ENCODE data around the gene RDH5.

RDH5 gene

GRCh38 chr12:55712700-55713415 is 7.3 kb upstream of the RDH5 start:
- DNase-seq (ENCODE audit: low read depth), result no peak

- peak; percentile 60 for DNase-seq (ENCODE audit: low read depth)
Measured at GRCh38 chr12:55713721-55714120, 6.5 kb upstream of the RDH5 start.

DNA sequence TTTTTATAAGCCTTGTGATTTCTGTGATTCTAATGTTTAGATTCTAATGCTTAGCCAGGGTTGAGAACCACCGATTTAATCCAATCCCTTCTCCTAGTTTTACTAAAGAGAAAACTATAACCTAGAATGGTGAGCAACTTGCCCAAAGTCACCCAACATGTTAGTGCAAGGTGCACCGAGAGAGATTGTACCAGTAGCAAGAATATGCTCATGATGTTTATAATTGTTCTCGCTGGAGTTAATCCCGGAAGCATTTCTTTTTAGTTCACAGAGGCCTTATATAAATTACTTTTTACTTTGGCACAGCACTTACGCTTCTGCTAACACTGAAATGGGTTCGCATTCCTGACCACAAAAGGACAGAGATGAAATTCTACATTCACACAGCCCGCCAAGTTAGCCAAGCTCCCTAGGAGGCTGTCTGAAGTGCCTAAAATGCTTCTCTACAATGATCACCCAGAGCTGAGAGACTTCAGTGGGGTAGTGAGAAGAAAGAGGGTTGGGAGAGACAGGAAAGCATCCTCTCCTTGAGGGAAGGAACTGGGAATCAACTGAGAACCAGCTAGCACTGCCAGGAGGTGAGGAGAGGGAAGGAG is 4.9 kb upstream of the RDH5 start:
- no peak for DNase-seq (ENCODE audit: low read depth)

DNA sequence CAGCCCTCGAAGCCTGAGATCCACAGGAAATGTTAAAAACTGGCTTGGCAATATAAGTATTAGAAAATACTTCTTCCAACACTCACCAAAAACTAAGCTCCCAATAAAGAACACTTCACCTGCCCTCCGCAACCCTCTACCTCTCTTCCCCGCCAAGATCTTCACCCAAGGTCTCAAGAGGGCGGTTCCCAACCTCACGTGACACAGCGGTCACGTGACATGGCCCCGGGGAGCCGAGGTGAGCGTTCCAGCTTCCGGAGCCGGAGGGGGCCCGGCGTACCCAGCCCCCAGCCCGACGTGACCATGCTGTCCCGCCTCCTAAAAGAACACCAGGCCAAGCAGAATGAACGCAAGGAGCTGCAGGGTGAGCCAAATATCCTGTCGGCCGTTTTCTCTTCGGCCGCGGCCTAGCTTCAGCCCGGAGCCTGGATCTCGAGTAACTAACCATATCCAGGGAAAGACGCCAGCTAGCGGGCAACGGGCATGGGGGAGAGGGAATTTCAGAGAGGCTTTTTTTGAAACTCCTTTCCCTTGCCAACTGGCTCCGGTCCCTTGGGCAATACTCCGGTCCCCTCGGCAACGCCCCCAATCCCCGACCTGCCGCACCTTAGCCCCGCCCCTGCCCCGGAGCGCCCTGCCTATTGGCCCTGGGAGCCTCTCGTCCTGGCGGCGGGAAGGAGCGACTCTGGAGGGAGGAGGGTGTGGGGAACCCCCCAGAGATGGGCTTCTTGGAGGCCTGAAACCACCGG is 4.2 kb upstream of the RDH5 start, which contains the start of gene BLOC1S1:
Gene BLOC1S1, plus strand, starts transcription at position 214 of the 749 bp plus-strand sequence. Its CDS starts 6 bp downstream, at position 220.
- peak; percentile 89 for DNase-seq (ENCODE audit: low read depth)

DNA sequence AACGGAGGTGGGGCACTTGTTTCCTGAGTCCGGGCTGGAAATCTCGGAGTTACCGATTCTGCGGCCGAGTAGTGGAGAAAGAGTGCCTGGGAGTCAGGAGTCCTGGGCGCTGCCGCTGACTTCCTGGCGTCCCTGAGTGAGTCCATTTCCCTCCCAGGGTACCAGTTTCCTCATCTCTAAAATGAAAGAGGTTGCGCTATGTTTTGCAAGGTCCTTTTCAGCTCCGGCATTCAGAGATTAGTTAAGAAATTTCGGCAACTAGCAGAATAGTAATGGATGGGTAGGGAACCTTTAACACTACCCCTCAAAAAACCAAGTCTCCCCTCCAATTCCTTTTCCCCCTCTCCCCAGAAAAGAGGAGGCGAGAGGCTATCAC is 3.6 kb upstream of the RDH5 start:
- DNase-seq (ENCODE audit: low read depth), result no peak

DNA sequence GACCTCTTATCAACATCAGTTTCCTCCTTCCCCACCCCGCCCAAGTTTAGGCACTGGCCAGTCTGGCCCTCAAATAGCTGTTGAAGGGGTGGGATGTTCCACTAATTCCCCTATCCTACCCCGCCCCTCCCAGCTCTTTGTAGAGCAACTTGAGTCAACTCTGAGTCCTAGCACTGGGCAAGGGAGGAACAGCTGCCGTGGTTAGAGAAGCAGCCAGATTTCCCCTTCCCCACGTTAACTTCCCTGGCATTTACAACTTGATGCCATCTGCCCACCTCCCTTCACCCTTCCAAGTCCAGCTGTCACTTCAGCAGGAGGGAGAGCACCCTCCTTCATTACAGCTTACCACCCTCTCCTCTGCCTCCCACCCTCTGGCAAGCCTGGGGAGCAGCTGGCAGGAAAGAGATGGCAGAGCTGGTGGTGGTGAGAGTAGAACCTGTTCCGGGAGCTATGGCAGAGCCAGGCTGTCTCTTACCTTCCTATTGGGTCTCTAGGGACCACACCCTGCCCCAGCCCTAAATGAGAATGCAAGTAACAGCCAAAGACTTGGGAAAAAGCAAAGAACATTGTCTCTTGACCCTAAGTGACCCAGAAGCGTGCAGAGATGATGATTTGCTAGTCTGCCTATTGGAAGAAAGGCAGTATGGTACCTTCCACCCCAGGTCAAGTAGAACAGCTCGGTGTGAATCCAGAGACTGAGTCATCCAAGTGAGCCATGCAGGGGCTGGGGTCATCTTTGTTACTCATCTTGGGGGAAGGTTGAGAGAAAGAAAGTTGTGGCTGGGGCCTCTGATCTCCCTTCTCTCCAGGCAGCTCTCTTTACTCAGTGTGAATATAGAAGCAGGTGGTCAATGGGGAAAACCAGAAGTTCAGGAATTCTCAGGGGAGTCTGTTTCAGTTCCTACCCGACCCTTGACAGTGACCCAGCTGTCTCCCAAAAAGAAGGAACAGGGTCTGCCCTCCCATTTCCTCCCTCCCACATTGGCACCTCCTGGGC is 2.9 kb upstream of the RDH5 start:
- DNase-seq (ENCODE audit: low read depth), result peak; percentile 60

DNA sequence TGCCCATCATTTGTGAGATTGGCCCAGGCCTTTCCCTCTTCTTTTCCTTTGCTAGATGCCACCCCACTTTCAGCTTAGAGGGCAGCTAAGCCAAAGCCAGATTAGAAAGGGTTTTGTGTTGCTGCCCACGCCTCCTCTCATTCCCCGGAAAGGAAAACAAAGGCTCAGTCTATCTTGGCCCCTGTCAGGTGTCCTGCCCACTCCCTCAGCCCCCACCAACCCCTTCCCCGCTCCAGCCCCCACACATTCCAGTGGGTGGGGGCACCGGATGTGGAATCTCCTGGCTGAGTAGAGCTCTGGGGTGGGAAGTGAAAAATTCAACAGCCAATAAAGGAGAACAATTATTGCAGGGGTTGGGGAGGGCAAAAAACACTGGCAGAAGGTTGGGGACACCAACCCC is 2.2 kb upstream of the RDH5 start:
- DNase-seq (ENCODE audit: low read depth), result peak; percentile 31

GRCh38 chr12:55718624-55719275 is 1.4 kb upstream of the RDH5 start:
- DNase-seq (ENCODE audit: low read depth), result no peak

- no peak for DNase-seq (ENCODE audit: low read depth)
Measured at GRCh38 chr12:55719371-55719770, 822 bp upstream of the RDH5 start.

DNA sequence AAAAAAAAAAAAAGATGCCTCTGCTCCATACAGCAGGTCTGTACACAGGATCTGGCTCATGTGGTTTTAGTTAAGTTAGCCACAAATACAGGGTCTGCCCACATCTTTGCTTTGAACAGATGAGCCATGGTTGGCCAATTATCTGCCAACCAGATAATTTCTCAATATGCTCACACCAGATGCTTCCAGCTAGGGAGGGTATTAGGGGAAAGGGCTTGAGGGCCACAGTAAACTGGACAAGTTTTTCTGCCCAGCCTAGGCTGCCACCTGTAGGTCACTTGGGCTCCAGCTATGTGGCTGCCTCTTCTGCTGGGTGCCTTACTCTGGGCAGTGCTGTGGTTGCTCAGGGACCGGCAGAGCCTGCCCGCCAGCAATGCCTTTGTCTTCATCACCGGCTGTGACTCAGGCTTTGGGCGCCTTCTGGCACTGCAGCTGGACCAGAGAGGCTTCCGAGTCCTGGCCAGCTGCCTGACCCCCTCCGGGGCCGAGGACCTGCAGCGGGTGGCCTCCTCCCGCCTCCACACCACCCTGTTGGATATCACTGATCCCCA is 776 bp downstream of the RDH5 start:
- DNase-seq (ENCODE audit: low read depth), result peak; percentile 83

DNA sequence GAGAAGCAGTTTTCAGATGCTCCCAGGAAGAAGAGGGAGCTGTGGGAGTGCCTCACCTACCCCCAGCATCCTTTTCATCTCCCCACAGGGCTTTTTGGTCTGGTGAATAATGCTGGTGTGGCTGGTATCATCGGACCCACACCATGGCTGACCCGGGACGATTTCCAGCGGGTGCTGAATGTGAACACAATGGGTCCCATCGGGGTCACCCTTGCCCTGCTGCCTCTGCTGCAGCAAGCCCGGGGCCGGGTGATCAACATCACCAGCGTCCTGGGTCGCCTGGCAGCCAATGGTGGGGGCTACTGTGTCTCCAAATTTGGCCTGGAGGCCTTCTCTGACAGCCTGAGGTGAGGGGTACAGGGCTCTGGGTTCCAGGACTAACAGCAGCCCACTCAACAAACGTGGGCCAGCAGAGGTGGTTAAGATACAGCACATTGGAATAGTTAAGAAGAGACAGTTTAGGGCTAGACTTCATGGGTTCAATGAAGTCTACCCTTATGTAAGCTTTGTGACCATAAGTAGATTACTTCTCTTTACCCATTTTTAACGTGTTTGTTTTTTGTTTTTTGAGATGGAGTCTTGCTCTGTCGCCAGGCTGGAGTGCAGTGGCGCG is 1.5 kb downstream of the RDH5 start:
- DNase-seq (ENCODE audit: low read depth), result no peak

DNA sequence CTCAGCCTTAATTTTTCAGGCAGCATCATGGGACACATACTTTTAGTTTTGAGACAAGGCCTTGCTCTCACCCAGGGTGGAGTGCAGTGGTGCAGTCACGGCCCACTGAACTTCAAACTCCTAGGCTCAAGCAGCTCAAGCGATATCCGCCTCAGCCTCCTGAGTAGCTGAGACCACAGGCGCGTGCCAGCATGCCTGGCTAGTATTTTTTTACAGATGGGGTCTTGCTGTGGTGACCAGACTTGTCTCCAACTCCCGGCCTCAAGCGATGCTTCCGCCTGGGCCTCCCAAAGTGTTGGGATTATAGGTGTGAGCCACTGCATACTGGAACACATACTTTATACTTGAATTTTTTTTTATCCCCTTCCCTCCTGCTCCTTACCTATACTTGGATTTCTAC is 2.8 kb downstream of the RDH5 start:
- no peak for DNase-seq (ENCODE audit: low read depth)

DNA sequence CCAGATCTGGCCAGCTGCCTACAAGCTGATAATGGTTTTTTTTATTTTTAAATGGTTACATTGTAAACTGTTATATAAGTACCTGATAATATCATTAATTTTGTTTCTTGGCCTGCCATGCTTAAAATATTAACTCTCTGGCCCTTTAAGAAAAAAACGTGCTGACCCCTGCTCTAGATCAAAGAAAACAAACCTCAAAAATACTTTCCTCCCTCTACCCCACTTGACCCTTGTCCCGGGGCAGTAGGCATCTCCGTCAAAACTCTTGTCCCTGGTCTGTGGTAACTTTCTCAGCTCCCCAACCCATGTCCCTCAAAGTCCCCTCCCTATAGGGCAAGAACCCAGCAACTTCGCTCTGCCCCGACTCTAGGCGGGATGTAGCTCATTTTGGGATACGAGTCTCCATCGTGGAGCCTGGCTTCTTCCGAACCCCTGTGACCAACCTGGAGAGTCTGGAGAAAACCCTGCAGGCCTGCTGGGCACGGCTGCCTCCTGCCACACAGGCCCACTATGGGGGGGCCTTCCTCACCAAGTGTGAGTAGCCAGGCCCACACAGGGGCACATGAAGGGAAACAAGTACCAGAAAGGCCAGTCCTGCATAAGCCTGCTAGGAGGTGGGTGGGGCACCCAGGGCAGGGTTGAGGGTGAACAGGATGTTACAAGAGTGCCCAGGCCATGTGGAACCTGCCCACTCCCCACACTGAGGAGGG is 3.5 kb downstream of the RDH5 start:
- DNase-seq (ENCODE audit: low read depth), result no peak

DNA sequence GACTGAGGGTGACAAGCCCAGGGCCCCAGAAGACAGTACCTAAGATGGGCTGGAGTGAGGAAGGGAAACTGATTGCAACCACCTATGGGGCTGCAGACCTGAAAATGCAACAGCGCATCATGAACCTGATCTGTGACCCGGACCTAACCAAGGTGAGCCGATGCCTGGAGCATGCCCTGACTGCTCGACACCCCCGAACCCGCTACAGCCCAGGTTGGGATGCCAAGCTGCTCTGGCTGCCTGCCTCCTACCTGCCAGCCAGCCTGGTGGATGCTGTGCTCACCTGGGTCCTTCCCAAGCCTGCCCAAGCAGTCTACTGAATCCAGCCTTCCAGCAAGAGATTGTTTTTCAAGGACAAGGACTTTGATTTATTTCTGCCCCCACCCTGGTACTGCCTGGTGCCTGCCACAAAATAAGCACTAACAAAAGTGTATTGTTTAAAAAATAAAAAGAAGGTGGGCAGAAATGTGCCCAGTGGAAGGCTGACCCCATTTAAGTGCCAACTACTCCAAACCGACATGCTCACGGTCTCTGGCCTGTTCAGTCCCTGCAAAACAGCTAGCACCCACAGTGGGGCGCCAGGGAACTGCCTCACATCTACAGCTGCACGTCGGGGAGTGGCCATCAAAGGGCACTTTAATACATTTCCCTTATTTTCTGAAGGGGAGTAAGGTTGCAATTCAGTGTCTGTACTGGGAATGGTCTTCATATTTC is 4.2 kb downstream of the RDH5 start:
- peak; percentile 65 for DNase-seq (ENCODE audit: low read depth)

DNA sequence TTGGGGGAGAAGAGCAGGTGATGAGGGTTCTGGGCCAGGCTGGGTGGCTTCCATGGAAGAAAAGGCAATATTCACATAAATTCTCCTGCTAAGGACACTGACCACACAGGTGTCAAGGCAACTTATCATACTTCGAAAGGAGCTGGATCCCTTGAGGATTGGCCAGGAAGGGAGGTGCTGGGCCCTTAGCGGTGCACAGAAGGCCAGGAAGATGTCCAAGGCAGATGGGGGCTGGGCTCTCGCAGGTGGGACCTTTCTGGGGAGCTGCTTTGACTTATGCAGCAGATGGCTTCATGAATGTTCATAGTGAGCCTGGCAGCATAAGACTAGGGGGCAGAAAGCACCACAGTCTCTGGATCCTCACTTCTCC is 4.7 kb downstream of the RDH5 start:
- DNase-seq (ENCODE audit: low read depth), result no peak

- DNase-seq (ENCODE audit: low read depth), result no peak
Measured at GRCh38 chr12:55725556-55725955, 5.4 kb downstream of the RDH5 start.

- no peak for DNase-seq (ENCODE audit: low read depth)
Measured at GRCh38 chr12:55726971-55727370, 6.8 kb downstream of the RDH5 start.

DNA sequence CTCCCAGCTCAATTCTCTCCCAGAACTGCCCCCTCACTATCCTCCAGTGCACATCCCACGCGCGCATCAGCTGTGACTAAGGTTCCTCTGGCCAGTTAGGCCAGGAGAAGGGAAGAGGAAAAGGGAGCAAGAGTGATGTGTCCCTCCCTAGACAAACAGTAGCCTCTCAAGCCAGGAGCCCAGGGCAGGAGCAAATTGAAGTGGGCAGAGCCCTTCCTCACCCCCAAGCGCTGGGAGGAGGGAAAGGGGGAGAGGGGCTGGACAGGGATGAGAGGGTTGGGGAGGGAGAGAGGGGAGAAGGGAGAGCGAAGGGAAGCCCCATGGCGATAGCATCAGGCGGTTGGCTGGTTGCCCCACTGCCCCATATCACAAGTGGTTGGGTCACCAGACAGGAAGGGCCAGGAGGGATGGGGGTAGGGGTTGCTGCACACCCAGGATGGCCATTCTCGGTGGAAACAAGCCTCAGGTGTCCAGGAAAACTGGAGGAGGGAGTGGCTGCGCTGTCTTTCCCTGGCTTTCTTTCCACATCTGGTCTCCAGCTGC is 7.5 kb downstream of the RDH5 start:
- DNase-seq (ENCODE audit: low read depth), result peak; percentile 79
